A549 (cell line): ENCODE measurements around the gene TBL1Y. TPM values are rescaled to one million over a fixed set of nuclear protein-coding genes. Genes with fewer than 3 reads are reported as not detected.

Source experiments
- ATAC-seq, 2 experiments: fragments of 200-7000 bp in 1 of 2; fragments of >200 bp in 1 of 2; cut with Nextera tagmentation in 1 of 2; cut with Tn5 transposase in 1 of 2; 3 replicates each; pipeline versions ENCODE4 v1.8.0 to v1.9.1; 2018 to 2020; ENCODE audit warnings: mild to moderate bottlenecking in 1 of 2, moderate library complexity in 1 of 2
- CTCF ChIA-PET: fragments of 300-600 bp; sonication (Branson Sonifier 250); formaldehyde crosslinking; extraction: SDS; loops from one replicate; lab custom pipeline; 2021; ENCODE audit warnings: antibody characterized with exemption, inconsistent platforms; lab: Yijun Ruan, JAX
- POLR2A ChIA-PET: fragments of 350-600 bp; formaldehyde crosslinking; extraction: SDS; loops from one replicate; lab custom pipeline; 2021; ENCODE audit warnings: antibody characterized with exemption, inconsistent platforms; lab: Yijun Ruan, JAX
- DNase-seq, 2 experiments: peaks; one replicate each; pipeline versions ENCODE4 v3.0.0 to v3.0.0-alpha.2; 2011 to 2016; ENCODE audit warnings: low read depth in 1 of 2, low spot score in 1 of 2
- FAIRE-seq: peaks from 2 replicates; lab custom pipeline; 2011; peaks lifted over from hg19 to GRCh38; lab: Jason Lieb, UNC
- H3K27ac ChIP-seq, 2 experiments: fragments of >200 bp; sonication (Bioruptor Twin); formaldehyde crosslinking; 3 replicates each; pipeline ENCODE4 v1.5.1; 2016 to 2017
- H3K4me1 ChIP-seq: fragments of >200 bp; sonication (Bioruptor Twin); formaldehyde crosslinking; 3 replicates; pipeline ENCODE4 v1.6.1; 2016
- H3K4me2 ChIP-seq: fragments of >200 bp; sonication (Bioruptor Twin); formaldehyde crosslinking; 3 replicates; pipeline ENCODE4 v1.6.1; 2016
- H3K4me3 ChIP-seq: fragments of >200 bp; sonication (Bioruptor Twin); formaldehyde crosslinking; 3 replicates; pipeline ENCODE4 v1.5.1; 2016
- H3K9me3 ChIP-seq: fragments of >200 bp; sonication (Bioruptor Twin); formaldehyde crosslinking; 3 replicates; pipeline ENCODE4 v1.6.1; 2016
- BHLHE40 ChIP-seq: IDR thresholded peaks from 2 replicates; pipeline ENCODE4 v1.6.1; 2012; ENCODE audit warnings: low read depth, low read length, inconsistent platforms
- CBX8 ChIP-seq: fragments of 200-600 bp; sonication (generic); IDR thresholded peaks from 2 replicates; pipeline ENCODE4 v1.6.1; 2016
- CHD2 ChIP-seq: fragments of 150-350 bp; IDR thresholded peaks from 2 replicates; pipeline ENCODE4 v1.6.1; 2014; ENCODE audit warnings: low read length; ENCODE audit not compliant: partially characterized antibody
- CHD4 ChIP-seq: fragments of 200-600 bp; sonication (generic); IDR thresholded peaks from 2 replicates; pipeline ENCODE4 v1.6.1; 2016; ENCODE audit warnings: antibody characterized with exemption, mild to moderate bottlenecking, borderline replicate concordance
- EHF ChIP-seq: fragments of 250-450 bp; sonication (Bioruptor Pico); IDR thresholded peaks from 2 replicates; pipeline ENCODE4 v1.5.0; 2020; ENCODE audit warnings: mild to moderate bottlenecking
- FOSL2 ChIP-seq, 2 experiments: fragments of 450-650 bp in 1 of 2; fragments of >200 bp in 1 of 2; sonication (Bioruptor Twin) in 1 of 2; formaldehyde crosslinking; IDR thresholded peaks; 2 replicates each; pipeline versions ENCODE4 v1.5.0 to v1.6.1; 2016 to 2020; ENCODE audit warnings: mild to moderate bottlenecking in 1 of 2, moderate library complexity in 1 of 2
- FOXS1 ChIP-seq: fragments of 250-450 bp; sonication (Bioruptor Pico); IDR thresholded peaks from 2 replicates; pipeline ENCODE4 v1.5.0; 2020; ENCODE audit warnings: mild to moderate bottlenecking, moderate library complexity
- HDAC2 ChIP-seq: fragments of 200-600 bp; sonication (generic); IDR thresholded peaks from 2 replicates; pipeline ENCODE4 v1.6.1; 2016
- HES2 ChIP-seq: fragments of >200 bp; sonication (Bioruptor Twin); formaldehyde crosslinking; IDR thresholded peaks from 2 replicates; pipeline ENCODE4 v1.6.1; 2016
- HEYL ChIP-seq: fragments of 250-450 bp; sonication (Bioruptor Pico); IDR thresholded peaks from 2 replicates; pipeline ENCODE4 v1.8.0; 2021; ENCODE audit warnings: mild to moderate bottlenecking, moderate library complexity
- HOXB5 ChIP-seq: fragments of 250-450 bp; sonication (Bioruptor Pico); IDR thresholded peaks from 2 replicates; pipeline ENCODE4 v1.5.0; 2020; ENCODE audit warnings: mild to moderate bottlenecking, moderate library complexity
- KDM1A ChIP-seq: fragments of 200-600 bp; sonication (generic); IDR thresholded peaks from 2 replicates; pipeline ENCODE4 v1.6.1; 2016; ENCODE audit warnings: low read depth, mild to moderate bottlenecking
- MAFK ChIP-seq: fragments of 450-650 bp; IDR thresholded peaks from 2 replicates; pipeline ENCODE4 v1.6.1; 2014; ENCODE audit not compliant: partially characterized antibody
- PBX3 ChIP-seq: IDR thresholded peaks from 2 replicates; pipeline ENCODE4 v1.6.1; 2012
- PHF8 ChIP-seq: fragments of 200-600 bp; sonication (generic); IDR thresholded peaks from 2 replicates; pipeline ENCODE4 v1.6.1; 2016; ENCODE audit warnings: low read depth, mild to moderate bottlenecking, antibody characterized with exemption, moderate library complexity, borderline replicate concordance
- POLR2A ChIP-seq: IDR thresholded peaks from 2 replicates; pipeline ENCODE4 v1.6.1; 2012; ENCODE audit warnings: mild to moderate bottlenecking, low read length
- RAD21 ChIP-seq, 2 experiments: fragments of >200 bp in 1 of 2; sonication (Bioruptor Twin) in 1 of 2; formaldehyde crosslinking in 1 of 2; IDR thresholded peaks in 1 of 2; conservative IDR thresholded peaks in 1 of 2; 2 replicates in 1 of 2; 3 replicates in 1 of 2; pipeline ENCODE4 v1.6.1; 2012 to 2018; ENCODE audit warnings: inconsistent platforms in 1 of 2
- RNF2 ChIP-seq: fragments of 200-600 bp; sonication (generic); IDR thresholded peaks from 2 replicates; pipeline ENCODE4 v1.6.1; 2016; ENCODE audit warnings: low read depth, mild to moderate bottlenecking, antibody characterized with exemption, moderate library complexity, borderline replicate concordance
- SREBF2 ChIP-seq: fragments of 450-650 bp; IDR thresholded peaks from 2 replicates; pipeline ENCODE4 v1.6.1; 2014; ENCODE audit warnings: mild to moderate bottlenecking, moderate library complexity
- TFCP2L1 ChIP-seq: fragments of 250-450 bp; sonication (Bioruptor Pico); IDR thresholded peaks from 2 replicates; pipeline ENCODE4 v1.5.0; 2021; ENCODE audit warnings: mild to moderate bottlenecking
- TP53 ChIP-seq: fragments of 250-450 bp; sonication (Bioruptor Pico); IDR thresholded peaks from 2 replicates; pipeline ENCODE4 v1.5.0; 2021; ENCODE audit warnings: mild to moderate bottlenecking, moderate library complexity
- USF2 ChIP-seq: fragments of 450-650 bp; IDR thresholded peaks from 2 replicates; pipeline ENCODE4 v1.6.1; 2014; ENCODE audit warnings: antibody characterized with exemption
- ZFP36 ChIP-seq: fragments of 450-650 bp; IDR thresholded peaks from 2 replicates; pipeline ENCODE4 v1.6.1; 2014; ENCODE audit warnings: borderline replicate concordance; ENCODE audit not compliant: partially characterized antibody
- WGBS: methylation state at CpG from one replicate; pipeline ENCODE4 v1.1.6; 2017; ENCODE audit errors: missing lambda C conversion rate; 5-methylcytosine and 5-hydroxymethylcytosine counted together
- polyA plus RNA-seq, 4 experiments: library from polyadenylated mRNA; depleted of rRNA in 3 of 4; stranded (reverse); fragments of >200 nt; fragmentation: RNase III in 1 of 4; extraction: RNeasy Plus Mini Kit Qiagen cat#74134 plus additional on column Dnase treatment in 1 of 4; gene quantifications; 2 replicates in 3 of 4; 3 replicates in 1 of 4; pipeline ENCODE4 v1.2.3, GENCODE V29; 2011 to 2017
- TF ChIP-seq, protein P1 (sequence below): IDR thresholded peaks from 2 replicates; pipeline ENCODE4 v1.6.1; 2012
- TF ChIP-seq, protein P2 (sequence below): fragments of 200-600 bp; sonication (generic); IDR thresholded peaks from 2 replicates; pipeline ENCODE4 v1.6.1; 2016; ENCODE audit warnings: antibody characterized with exemption, mild to moderate bottlenecking, moderate library complexity
- TF ChIP-seq, protein P3 (sequence below): fragments of 250-450 bp; sonication (Bioruptor Pico); IDR thresholded peaks from 2 replicates; pipeline ENCODE4 v1.5.0; 2021; ENCODE audit warnings: mild to moderate bottlenecking, moderate library complexity, borderline replicate concordance

TBL1Y gene
- polyA plus RNA-seq, 2 of the 4 experiments (the other 2 are of a cell fraction), result not detected

DNA sequence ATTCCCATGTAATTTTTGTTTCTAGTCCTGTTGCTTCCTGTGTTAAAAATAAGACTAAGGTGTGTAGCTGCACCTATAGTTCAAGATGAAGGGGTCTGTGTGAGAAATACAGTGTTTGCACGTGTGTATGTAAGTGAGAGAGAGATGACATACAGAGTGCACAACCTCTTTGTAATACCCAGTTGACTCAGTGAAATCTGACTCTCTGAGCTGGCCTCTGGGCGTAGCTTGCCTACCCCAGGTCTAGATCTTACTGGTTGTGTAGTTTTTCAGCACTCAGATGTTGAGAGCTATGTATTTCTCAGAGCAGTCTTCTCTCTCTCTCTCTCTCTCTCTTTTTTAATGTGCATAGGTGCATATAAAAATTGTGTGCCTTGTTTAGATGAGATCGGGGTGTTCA lies 56.0 kb downstream of the TBL1Y start:
- TF ChIP-seq BHLHE40, result no peak
- no peak for TF ChIP-seq CBX8
- no peak for TF ChIP-seq HDAC2
- TF ChIP-seq POLR2A, result no peak
- no peak for TF ChIP-seq TP53 (CRISPR knock-in tag)
- TF ChIP-seq TFCP2L1 (CRISPR knock-in tag), result no peak
- no peak for TF ChIP-seq ZFP36
- TF ChIP-seq MAFK, result no peak
- TF ChIP-seq, protein P1, sequence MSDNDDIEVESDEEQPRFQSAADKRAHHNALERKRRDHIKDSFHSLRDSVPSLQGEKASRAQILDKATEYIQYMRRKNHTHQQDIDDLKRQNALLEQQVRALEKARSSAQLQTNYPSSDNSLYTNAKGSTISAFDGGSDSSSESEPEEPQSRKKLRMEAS, result no peak
- TF ChIP-seq RAD21 (conservative IDR thresholded peaks at IDR 0.05 in 1 of 2, IDR thresholded peaks at IDR 0.05 in 1 of 2), result no peak
- TF ChIP-seq KDM1A, result no peak
- TF ChIP-seq CHD4, result no peak
- no peak for TF ChIP-seq SREBF2
- TF ChIP-seq, protein P2, sequence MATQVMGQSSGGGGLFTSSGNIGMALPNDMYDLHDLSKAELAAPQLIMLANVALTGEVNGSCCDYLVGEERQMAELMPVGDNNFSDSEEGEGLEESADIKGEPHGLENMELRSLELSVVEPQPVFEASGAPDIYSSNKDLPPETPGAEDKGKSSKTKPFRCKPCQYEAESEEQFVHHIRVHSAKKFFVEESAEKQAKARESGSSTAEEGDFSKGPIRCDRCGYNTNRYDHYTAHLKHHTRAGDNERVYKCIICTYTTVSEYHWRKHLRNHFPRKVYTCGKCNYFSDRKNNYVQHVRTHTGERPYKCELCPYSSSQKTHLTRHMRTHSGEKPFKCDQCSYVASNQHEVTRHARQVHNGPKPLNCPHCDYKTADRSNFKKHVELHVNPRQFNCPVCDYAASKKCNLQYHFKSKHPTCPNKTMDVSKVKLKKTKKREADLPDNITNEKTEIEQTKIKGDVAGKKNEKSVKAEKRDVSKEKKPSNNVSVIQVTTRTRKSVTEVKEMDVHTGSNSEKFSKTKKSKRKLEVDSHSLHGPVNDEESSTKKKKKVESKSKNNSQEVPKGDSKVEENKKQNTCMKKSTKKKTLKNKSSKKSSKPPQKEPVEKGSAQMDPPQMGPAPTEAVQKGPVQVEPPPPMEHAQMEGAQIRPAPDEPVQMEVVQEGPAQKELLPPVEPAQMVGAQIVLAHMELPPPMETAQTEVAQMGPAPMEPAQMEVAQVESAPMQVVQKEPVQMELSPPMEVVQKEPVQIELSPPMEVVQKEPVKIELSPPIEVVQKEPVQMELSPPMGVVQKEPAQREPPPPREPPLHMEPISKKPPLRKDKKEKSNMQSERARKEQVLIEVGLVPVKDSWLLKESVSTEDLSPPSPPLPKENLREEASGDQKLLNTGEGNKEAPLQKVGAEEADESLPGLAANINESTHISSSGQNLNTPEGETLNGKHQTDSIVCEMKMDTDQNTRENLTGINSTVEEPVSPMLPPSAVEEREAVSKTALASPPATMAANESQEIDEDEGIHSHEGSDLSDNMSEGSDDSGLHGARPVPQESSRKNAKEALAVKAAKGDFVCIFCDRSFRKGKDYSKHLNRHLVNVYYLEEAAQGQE, result no peak
- TF ChIP-seq HES2, result no peak
- TF ChIP-seq EHF (CRISPR knock-in tag), result no peak
- Histone ChIP-seq H3K4me3 (no peak overlapping the region), H3K9me3 (no peaks in the 10 kb centered on the region), H3K4me1 (no peaks in the 10 kb centered on the region), H3K27ac (no peak overlapping the region), H3K4me2 (no peak overlapping the region)
- ATAC-seq (no peak), DNase-seq (no peak), FAIRE-seq (no peak)
- ChIA-PET POLR2A (no interaction called here), CTCF (no interaction called here)
- 11% methylated on average over 3 of the region's 3 CpGs for WGBS

DNA sequence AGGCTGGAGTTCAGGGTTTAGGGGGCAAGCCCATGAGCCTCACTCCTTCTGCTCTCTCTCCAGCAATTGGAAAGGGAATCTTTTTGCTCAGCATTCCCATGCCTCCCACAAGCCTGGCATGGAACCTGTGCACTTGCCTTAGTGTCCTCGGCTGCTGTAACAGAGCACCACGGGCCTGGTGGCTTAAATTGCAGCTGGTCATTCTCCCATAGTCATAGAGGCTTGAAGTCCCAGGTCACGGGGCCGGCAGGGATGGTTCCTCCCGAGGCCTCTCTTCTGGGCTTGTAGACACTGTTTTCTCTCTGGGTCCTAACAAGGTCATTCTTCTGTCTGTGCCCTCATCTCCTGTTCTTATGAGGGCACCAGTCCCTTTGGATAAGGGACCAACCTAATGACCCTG lies 57.2 kb downstream of the TBL1Y start:
- H3K4me1 ChIP-seq, result no peaks in the 10 kb centered on the region
- H3K27ac ChIP-seq, result no peak overlapping the region
- TF ChIP-seq, protein P3, sequence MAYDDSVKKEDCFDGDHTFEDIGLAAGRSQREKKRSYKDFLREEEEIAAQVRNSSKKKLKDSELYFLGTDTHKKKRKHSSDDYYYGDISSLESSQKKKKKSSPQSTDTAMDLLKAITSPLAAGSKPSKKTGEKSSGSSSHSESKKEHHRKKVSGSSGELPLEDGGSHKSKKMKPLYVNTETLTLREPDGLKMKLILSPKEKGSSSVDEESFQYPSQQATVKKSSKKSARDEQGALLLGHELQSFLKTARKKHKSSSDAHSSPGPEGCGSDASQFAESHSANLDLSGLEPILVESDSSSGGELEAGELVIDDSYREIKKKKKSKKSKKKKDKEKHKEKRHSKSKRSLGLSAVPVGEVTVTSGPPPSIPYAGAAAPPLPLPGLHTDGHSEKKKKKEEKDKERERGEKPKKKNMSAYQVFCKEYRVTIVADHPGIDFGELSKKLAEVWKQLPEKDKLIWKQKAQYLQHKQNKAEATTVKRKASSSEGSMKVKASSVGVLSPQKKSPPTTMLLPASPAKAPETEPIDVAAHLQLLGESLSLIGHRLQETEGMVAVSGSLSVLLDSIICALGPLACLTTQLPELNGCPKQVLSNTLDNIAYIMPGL (CRISPR knock-in tag), result no peak
- no peak for TF ChIP-seq PBX3
- no peak for TF ChIP-seq HDAC2
- TF ChIP-seq FOSL2 (IDR thresholded peaks at IDR 0.05), result no peak
- TF ChIP-seq FOSL2 (CRISPR knock-in tag; IDR thresholded peaks at IDR 0.05), result no peak
- no peak for TF ChIP-seq CHD2
- no peak for TF ChIP-seq MAFK
- TF ChIP-seq ZFP36, result no peak
- no peak for TF ChIP-seq RNF2
- no peak for TF ChIP-seq PHF8
- TF ChIP-seq HEYL, result no peak
- no peak for TF ChIP-seq CBX8
- no peak for TF ChIP-seq HOXB5
- no peak for TF ChIP-seq POLR2A
- TF ChIP-seq FOXS1, result no peak
- TF ChIP-seq CHD4, result no peak
- no peak for TF ChIP-seq USF2
- WGBS, result 11% methylated on average over 5 of the region's 5 CpGs
- ATAC-seq (no peak), DNase-seq (no peak), FAIRE-seq (no peak)
- ChIA-PET CTCF (no interaction called here), POLR2A (no interaction called here)
- no peak overlapping the region for H3K4me3 ChIP-seq
- no peaks in the 10 kb centered on the region for H3K9me3 ChIP-seq
- no peak overlapping the region for H3K4me2 ChIP-seq
